Endothelial cell of umbilical vein (primary cell): ENCODE data around the gene GBP7. TPM values are rescaled to one million over a fixed set of nuclear protein-coding genes. Genes with fewer than 3 reads are reported as not detected.

Source experiments
- BruUV-seq: library from RNA; stranded (reverse); fragments of 400-500 nt; replicated peaks from 2 replicates; lab custom pipeline; 2021; lab: Mats Ljungman, UMichigan
- CTCF ChIA-PET: fragments of 300-600, 350-600 bp; sonication (Branson Sonifier 250); formaldehyde crosslinking; loops from one replicate; lab custom pipeline; 2021; ENCODE audit warnings: antibody characterized with exemption, inconsistent platforms; lab: Charles Lee
- POLR2A ChIA-PET: fragments of 300-600, 350-600 bp; sonication (Branson Sonifier 250); formaldehyde crosslinking; loops from one replicate; lab custom pipeline; 2021; ENCODE audit warnings: antibody characterized with exemption, inconsistent platforms; lab: Charles Lee
- DNase-seq: peaks from one replicate; pipeline ENCODE4 v3.0.0-alpha.2; 2011; ENCODE audit warnings: low read depth, low spot score
- FAIRE-seq: peaks from 2 replicates; lab custom pipeline; 2011; peaks lifted over from hg19 to GRCh38; lab: Jason Lieb, UNC
- H2AFZ ChIP-seq: 2 replicates; pipeline ENCODE4 v1.6.0; 2012; ENCODE audit warnings: low read depth, low read length, control low read depth, inconsistent platforms
- H3K27ac ChIP-seq: 2 replicates; pipeline ENCODE4 v1.5.1; 2011; ENCODE audit warnings: low read depth, mild to moderate bottlenecking, control low read depth, low read length, moderate library complexity; ENCODE audit not compliant: insufficient read depth
- H3K27me3 ChIP-seq, 2 experiments: 2 replicates each; pipeline versions ENCODE4 v1.6.0 to v1.6.1; 2011; ENCODE audit warnings: low read length in 2 of 2, mixed read lengths in 1 of 2; ENCODE audit not compliant: control insufficient read depth in 2 of 2, insufficient read depth in 2 of 2
- H3K36me3 ChIP-seq, 2 experiments: 2 replicates in 1 of 2; 3 replicates in 1 of 2; pipeline ENCODE4 v1.5.1; 2011; ENCODE audit warnings: low read length in 2 of 2, mild to moderate bottlenecking in 1 of 2, moderate library complexity in 1 of 2; ENCODE audit not compliant: control insufficient read depth in 2 of 2, insufficient read depth in 2 of 2; ENCODE audit errors: extremely low read depth in 1 of 2
- H3K4me1 ChIP-seq: 3 replicates; pipeline ENCODE4 v1.5.1; 2011; ENCODE audit warnings: mild to moderate bottlenecking, low read length; ENCODE audit not compliant: control insufficient read depth, insufficient read depth; ENCODE audit errors: extremely low read depth
- H3K4me2 ChIP-seq: 2 replicates; pipeline ENCODE4 v1.6.1; 2011; ENCODE audit warnings: low read length, control low read depth, mixed read lengths; ENCODE audit not compliant: insufficient read depth
- H3K4me3 ChIP-seq, 3 experiments: fragments of 200-600 bp in 1 of 3; sonication (generic), shearing (Covaris generic) in 1 of 3; replicated peaks in 1 of 3; 2 replicates each; pipeline ENCODE4 v1.5.1; 2011 to 2016; ENCODE audit warnings: control low read depth in 3 of 3, low read length in 3 of 3, mild to moderate bottlenecking in 2 of 3, inconsistent platforms in 1 of 3, low read depth in 1 of 3, moderate library complexity in 1 of 3; ENCODE audit not compliant: insufficient read depth in 1 of 3
- H3K79me2 ChIP-seq: 2 replicates; pipeline ENCODE4 v1.6.0; 2012; ENCODE audit warnings: low read length, inconsistent platforms; ENCODE audit not compliant: control insufficient read depth, insufficient read depth
- H3K9ac ChIP-seq: replicated peaks from 2 replicates; pipeline ENCODE3; 2011; ENCODE audit warnings: low read length, control low read depth; ENCODE audit not compliant: insufficient read depth; ENCODE audit errors: extremely low read depth
- H3K9me1 ChIP-seq: replicated peaks from 3 replicates; pipeline ENCODE4 v1.6.0; 2011; ENCODE audit warnings: mild to moderate bottlenecking, low read length; ENCODE audit not compliant: control insufficient read depth, insufficient read depth; ENCODE audit errors: extremely low read depth
- H3K9me3 ChIP-seq: replicated peaks from 2 replicates; pipeline ENCODE4 v1.5.1; 2012; ENCODE audit warnings: low read length, inconsistent platforms; ENCODE audit not compliant: control insufficient read depth, insufficient read depth
- H4K20me1 ChIP-seq: replicated peaks from 2 replicates; pipeline ENCODE3; 2011; ENCODE audit warnings: mild to moderate bottlenecking, low read length; ENCODE audit not compliant: control insufficient read depth, insufficient read depth; ENCODE audit errors: extremely low read depth
- EZH2 ChIP-seq: IDR thresholded peaks from 2 replicates; pipeline ENCODE4 v1.6.1; 2012; ENCODE audit warnings: borderline replicate concordance, low read depth, mild to moderate bottlenecking, moderate library complexity, low read length, inconsistent platforms; ENCODE audit not compliant: severe bottlenecking
- FOS ChIP-seq: IDR thresholded peaks from 2 replicates; pipeline ENCODE4 v1.6.1; 2011; ENCODE audit warnings: mild to moderate bottlenecking, low read length, moderate library complexity, borderline replicate concordance; ENCODE audit not compliant: insufficient read depth
- GATA2 ChIP-seq: IDR thresholded peaks from 2 replicates; pipeline ENCODE4 v1.7.0; 2011; ENCODE audit warnings: low read depth, mild to moderate bottlenecking, moderate library complexity, mixed read lengths, low read length; ENCODE audit not compliant: insufficient read length, insufficient read depth
- JUN ChIP-seq: IDR thresholded peaks from 2 replicates; pipeline ENCODE4 v1.6.1; 2011; ENCODE audit warnings: borderline replicate concordance, low read depth; ENCODE audit not compliant: insufficient read length, insufficient read depth
- MYC ChIP-seq: IDR thresholded peaks from one replicate; pipeline ENCODE4 v1.6.1; 2011; ENCODE audit warnings: mild to moderate bottlenecking, low read depth, low read length
- POLR2A ChIP-seq: IDR thresholded peaks from 2 replicates; pipeline ENCODE4 v1.6.1; 2012; ENCODE audit warnings: low read depth, mild to moderate bottlenecking, control low read depth, low read length
- POLR2AphosphoS5 ChIP-seq: IDR thresholded peaks from 2 replicates; pipeline ENCODE4 v1.6.1; 2012; ENCODE audit warnings: low read depth, mild to moderate bottlenecking, control low read depth, low read length, moderate library complexity; ENCODE audit not compliant: insufficient read depth
- dilution Hi-C: fragments of 300-500 bp; cut with MboI; formaldehyde crosslinking; loops from one replicate; pipeline ENCODE4 v1.15.0; 2019; ENCODE audit warnings: low sequenced_read_pairs; ENCODE audit not compliant: extremely low pct_ligation_motif_present
- intact Hi-C: fragments of 100-400 bp; cut with micrococcal nuclease; formaldehyde crosslinking; loops from one replicate; pipeline ENCODE4 v1.10.0; 2022
- polyA plus RNA-seq, 4 experiments: library from polyadenylated mRNA; depleted of rRNA in 3 of 4; stranded (reverse) in 3 of 4; unstranded in 1 of 4; fragments of >200 nt; gene quantifications; 2 replicates each; pipeline versions ENCODE4 v1.2.1 to v1.2.3, GENCODE V29; 2011 to 2012; ENCODE audit warnings: missing spikeins in 1 of 4
- total RNA-seq: library from RNA; stranded (reverse); gene quantifications from 2 replicates; pipeline ENCODE4 v1.2.3, GENCODE V29; 2021
- TF ChIP-seq, protein P1 (sequence below): IDR thresholded peaks from 2 replicates; pipeline ENCODE4 v1.6.1; 2011; ENCODE audit not compliant: insufficient read depth, insufficient read length
- TF ChIP-seq, protein P2 (sequence below), 2 donors: IDR thresholded peaks; 1 replicate in 1 of 2; 2 replicates in 1 of 2; pipeline ENCODE4 v1.5.1; 2011; ENCODE audit warnings: low read length in 2 of 2, mild to moderate bottlenecking in 2 of 2, moderate library complexity in 2 of 2, control low read depth in 1 of 2, inconsistent platforms in 1 of 2, low read depth in 1 of 2; ENCODE audit not compliant: insufficient read depth in 1 of 2; ENCODE audit errors: extremely low read depth in 1 of 2

Gene GBP7
- total and polyA plus RNA-seq, 2 donors (not counting 3 experiments of a cell fraction or from before 2014, with no cell fraction given) = not detected

DNA sequence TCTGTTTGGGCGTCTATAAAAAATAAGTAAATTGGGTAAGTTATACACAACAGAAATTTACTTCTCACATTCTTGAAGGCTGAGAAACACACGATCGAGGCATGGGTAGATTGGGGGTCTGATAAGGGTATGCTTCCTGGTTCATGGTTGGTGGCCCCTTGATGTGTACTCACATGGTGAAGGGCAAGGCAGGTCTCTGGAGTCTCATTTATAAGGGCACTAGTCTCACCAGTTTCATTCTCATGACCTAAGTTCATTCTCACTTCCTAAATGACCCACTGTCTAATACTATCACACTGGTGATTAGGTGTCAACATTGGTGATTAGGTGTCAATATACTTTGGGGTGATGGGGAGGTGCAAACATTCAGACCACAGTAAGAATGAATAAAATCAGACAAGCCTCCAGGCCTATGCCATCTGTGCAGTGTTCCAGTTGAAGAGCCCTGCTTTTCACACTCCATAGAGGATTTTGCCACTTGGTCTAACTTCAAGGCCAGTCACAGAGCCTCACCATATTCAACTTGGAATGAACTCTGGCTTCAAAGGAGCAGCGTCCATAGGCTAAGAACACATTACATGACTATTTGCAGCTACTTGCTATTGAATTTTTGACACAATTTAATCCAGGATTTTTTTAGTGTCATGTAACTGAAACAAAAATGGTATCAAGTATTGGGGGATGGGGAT is 25.4 kb upstream of the GBP7 start:
- Histone ChIP-seq H3K36me3 (no peaks in the 10 kb centered on the region), H3K27me3 (peaks cover 2 to 3% of the 10 kb centered on the region in 2 experiments), H3K4me3 (no peak overlapping the region), H3K9me1 (no peaks in the 10 kb centered on the region), H2AFZ (no peak overlapping the region), H3K9me3 (no peaks in the 10 kb centered on the region), H4K20me1 (no peaks in the 10 kb centered on the region), H3K79me2 (no peaks in the 10 kb centered on the region), H3K9ac (no peak overlapping the region), H3K4me1 (peaks cover 12% of the 10 kb centered on the region), H3K27ac (no peak overlapping the region), H3K4me2 (no peak overlapping the region)
- dilution Hi-C loops (no loop called here), intact Hi-C loops (no loop called here)
- no peak for TF ChIP-seq MYC
- no peak for TF ChIP-seq EZH2
- TF ChIP-seq POLR2A = no peak
- TF ChIP-seq, protein P1, sequence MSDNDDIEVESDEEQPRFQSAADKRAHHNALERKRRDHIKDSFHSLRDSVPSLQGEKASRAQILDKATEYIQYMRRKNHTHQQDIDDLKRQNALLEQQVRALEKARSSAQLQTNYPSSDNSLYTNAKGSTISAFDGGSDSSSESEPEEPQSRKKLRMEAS = no peak
- TF ChIP-seq, protein P2, sequence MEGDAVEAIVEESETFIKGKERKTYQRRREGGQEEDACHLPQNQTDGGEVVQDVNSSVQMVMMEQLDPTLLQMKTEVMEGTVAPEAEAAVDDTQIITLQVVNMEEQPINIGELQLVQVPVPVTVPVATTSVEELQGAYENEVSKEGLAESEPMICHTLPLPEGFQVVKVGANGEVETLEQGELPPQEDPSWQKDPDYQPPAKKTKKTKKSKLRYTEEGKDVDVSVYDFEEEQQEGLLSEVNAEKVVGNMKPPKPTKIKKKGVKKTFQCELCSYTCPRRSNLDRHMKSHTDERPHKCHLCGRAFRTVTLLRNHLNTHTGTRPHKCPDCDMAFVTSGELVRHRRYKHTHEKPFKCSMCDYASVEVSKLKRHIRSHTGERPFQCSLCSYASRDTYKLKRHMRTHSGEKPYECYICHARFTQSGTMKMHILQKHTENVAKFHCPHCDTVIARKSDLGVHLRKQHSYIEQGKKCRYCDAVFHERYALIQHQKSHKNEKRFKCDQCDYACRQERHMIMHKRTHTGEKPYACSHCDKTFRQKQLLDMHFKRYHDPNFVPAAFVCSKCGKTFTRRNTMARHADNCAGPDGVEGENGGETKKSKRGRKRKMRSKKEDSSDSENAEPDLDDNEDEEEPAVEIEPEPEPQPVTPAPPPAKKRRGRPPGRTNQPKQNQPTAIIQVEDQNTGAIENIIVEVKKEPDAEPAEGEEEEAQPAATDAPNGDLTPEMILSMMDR (IDR thresholded peaks at IDR 0.05; ENCODE audit: extremely low read depth in 1 of 2, insufficient read depth in 1 of 2, low read depth in 1 of 2, low read length in 2 of 2) = no peak
- TF ChIP-seq POLR2AphosphoS5 = no peak
- no peak for TF ChIP-seq JUN
- TF ChIP-seq GATA2 = no peak
- no peak for TF ChIP-seq FOS
- ChIA-PET CTCF (no interaction called here), POLR2A (no interaction called here)
- BruUV-seq = no TSS peak
- no peak for DNase-seq
- FAIRE-seq = no peak
